HG02759 (cell line): Measurements from ENCODE around the gene NCK1.
"Not testable (repeated sequence)": the region's sequence is repeated elsewhere in the genome, so short reads cannot be mapped to it uniquely, and the experiment has no call there.

Experiments
- ATAC-seq: cut with Tn5 transposase; IDR thresholded peaks from one replicate; pipeline ENCODE4 v1.9.1; 2021; ENCODE audit warnings: mild to moderate bottlenecking, moderate library complexity; ENCODE audit not compliant: unreplicated experiment

NCK1 gene

GRCh38 chr3:136982033-136982432 lies 120.0 kb downstream of the NCK1 start:
- ATAC-seq = no peak

DNA sequence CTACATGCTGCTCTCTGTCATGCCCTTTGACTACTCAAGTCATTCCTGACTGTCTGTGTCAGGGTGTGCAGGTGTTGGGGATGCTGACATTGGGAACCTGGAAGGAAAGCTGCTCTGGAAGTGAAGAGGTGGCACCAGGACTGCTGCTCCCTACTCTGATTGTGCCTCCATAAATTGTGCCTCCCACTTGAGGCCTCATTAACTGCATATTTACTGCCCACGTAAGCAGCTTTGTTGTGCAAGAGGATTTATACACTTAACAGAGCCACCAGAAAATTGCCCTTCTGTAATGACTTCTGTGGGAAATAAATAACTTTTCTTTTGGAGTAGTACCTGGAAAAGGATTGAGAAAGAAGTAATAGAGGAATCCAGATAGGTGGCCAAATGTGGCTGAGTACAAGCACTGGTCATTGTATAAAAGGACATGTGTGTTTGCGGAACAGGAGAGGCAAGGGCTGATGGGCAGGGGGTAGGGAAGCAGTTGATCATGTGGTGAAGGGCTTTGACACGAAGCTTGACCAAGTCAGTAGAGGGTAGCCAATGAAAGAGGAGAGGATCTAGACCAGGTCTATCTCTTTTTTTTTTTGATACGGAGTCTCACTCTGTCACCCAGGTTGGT lies 120.6 kb downstream of the NCK1 start:
- no peak for ATAC-seq

DNA sequence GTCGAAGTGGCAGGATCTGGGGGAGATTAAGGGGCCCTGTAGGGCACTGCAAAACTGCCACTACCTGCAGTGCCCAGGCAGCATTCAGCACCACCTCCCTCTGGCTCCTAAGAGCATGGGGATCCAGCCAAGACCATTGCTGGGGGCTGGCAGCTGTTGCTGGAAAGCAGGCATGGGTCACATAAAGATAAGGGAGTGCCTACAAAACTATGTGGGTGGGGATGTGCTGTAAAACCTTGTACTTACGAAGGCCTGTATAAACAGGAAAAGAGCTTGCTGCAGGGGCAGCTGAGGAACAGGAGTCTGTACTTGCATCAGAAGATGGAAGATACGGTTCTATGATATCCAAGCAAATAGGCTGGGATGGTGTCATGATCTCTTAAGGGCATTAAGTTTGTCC lies 122.8 kb downstream of the NCK1 start:
- ATAC-seq = no peak

- ATAC-seq = not testable (repeated sequence)
Measured at GRCh38 chr3:136987398-136987980, 125.5 kb downstream of the NCK1 start.

GRCh38 chr3:136988651-136989050 lies 126.6 kb downstream of the NCK1 start:
- ATAC-seq = no peak

DNA sequence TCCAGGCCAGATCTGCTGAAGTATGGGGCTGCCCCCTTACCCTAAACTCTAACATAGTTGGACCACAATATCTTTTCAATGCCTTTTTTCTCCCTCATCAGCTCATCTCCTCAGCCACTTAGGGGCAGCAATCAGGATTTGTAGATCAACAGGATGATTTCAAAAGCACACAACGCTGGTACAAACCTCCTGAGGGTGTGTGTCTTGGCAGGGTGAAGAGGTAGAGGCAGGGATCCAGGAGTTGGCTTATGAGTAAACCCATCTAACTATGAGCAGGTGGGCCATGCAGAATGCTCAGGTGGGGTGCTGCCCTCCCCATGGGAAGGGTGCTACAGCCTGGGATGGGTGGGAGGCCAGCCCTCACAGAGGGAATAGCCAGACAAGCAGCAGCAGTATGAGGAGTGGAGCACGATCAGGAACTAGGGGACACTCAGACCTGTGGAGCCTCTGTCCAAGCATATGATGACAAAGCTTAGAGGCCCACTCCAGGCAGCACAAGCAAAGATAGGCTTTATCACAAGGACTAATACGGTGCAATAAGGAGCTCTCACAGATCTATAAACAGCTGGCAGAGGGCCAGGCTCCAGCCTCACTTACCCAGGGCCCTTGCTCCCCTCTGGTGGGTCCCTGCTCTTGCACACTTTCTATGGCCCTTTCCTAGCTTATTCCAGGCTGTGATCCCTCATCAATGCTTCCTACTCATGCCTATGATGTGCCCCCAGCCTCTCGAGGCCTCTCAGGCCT lies 127.9 kb downstream of the NCK1 start:
- no peak for ATAC-seq

DNA sequence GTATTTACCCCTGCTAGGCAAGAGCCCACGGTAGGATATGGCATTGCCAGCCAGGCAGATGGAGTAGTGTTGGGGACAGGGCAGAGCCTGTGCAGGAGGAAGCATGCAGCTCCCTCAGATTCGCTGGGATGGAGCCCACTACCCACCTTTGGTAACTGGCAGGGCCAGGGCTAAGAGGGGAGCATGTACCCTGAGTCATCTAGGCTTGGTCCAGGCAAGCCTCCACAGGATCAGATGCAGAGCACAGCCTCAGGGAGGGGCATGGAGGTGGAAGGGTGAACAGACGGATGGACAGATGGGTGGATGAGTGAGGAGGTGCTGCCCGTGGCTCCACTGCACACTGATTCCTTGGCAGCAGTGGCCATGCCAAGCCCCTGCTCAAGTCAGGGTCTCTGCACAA lies 128.8 kb downstream of the NCK1 start:
- ATAC-seq = no peak

- ATAC-seq = no peak
Measured at GRCh38 chr3:136992115-136992514, 130.1 kb downstream of the NCK1 start.

- no peak for ATAC-seq
Measured at GRCh38 chr3:136994772-136995516, 132.9 kb downstream of the NCK1 start.

DNA sequence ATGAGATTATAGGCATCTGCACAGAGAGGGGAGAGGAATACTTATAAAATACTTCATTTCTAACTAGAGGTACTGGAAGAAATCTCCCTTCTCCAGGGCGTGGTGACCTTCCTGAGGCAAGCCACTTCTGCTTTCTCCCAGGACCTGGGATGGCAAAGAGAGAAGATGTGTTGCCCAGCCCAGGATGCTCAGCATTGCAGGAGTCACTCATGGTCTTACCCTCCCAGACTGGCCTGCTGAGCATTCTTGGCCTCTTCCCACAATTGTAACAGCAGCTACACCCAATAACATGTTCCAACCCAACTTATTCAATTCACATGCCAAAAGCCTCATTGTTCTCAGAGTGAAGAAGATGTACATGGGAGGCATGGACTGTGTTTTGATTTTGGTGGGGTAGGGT lies 133.6 kb downstream of the NCK1 start:
- ATAC-seq = no peak
